Measurements from ENCODE around the gene DMBX1.

- TF ChIP-seq CTCF (IDR thresholded peaks at IDR 0.05) (no peak), EP300 (IDR thresholded peaks at IDR 0.05) (no peak), POLR2AphosphoS5 (IDR thresholded peaks at IDR 0.05) (no peak), POLR2A (IDR thresholded peaks at IDR 0.05; ENCODE audit: low read depth) (no peak)
Measured at GRCh38 chr1:46473991-46474390, 15.6 kb upstream of the DMBX1 start.
